Measurements from ENCODE around the gene ZNF341.

ZNF341 gene

DNA sequence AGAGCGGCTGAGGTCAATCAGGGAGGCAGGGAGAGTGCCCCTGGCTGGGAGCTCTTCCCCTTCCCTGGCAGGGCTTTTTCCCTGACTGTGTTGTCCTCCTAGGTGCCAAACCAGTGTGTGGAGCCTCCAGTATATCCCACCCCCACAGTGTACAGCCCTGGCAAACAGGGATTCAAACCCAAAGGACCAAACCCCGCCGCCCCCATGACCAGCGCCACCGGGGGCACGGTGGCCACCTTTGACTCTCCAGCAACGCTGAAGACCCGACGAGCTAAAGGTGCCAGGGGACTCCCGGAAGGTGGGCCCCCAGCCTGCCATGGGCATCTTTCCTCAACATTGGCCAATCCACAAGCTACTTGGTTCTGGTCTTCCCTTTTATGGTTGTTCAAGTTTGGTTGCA, 25.2 kb downstream of the ZNF341 start:
- no peak overlapping the region for H3K4me3 ChIP-seq (ENCODE audit: low read depth, low read length)
- TF ChIP-seq, protein P1, sequence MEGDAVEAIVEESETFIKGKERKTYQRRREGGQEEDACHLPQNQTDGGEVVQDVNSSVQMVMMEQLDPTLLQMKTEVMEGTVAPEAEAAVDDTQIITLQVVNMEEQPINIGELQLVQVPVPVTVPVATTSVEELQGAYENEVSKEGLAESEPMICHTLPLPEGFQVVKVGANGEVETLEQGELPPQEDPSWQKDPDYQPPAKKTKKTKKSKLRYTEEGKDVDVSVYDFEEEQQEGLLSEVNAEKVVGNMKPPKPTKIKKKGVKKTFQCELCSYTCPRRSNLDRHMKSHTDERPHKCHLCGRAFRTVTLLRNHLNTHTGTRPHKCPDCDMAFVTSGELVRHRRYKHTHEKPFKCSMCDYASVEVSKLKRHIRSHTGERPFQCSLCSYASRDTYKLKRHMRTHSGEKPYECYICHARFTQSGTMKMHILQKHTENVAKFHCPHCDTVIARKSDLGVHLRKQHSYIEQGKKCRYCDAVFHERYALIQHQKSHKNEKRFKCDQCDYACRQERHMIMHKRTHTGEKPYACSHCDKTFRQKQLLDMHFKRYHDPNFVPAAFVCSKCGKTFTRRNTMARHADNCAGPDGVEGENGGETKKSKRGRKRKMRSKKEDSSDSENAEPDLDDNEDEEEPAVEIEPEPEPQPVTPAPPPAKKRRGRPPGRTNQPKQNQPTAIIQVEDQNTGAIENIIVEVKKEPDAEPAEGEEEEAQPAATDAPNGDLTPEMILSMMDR (IDR thresholded peaks at IDR 0.05; ENCODE audit: control insufficient read depth, extremely low read depth, insufficient read depth): no peak
- DNase-seq (ENCODE audit: low read depth): no peak

DNA sequence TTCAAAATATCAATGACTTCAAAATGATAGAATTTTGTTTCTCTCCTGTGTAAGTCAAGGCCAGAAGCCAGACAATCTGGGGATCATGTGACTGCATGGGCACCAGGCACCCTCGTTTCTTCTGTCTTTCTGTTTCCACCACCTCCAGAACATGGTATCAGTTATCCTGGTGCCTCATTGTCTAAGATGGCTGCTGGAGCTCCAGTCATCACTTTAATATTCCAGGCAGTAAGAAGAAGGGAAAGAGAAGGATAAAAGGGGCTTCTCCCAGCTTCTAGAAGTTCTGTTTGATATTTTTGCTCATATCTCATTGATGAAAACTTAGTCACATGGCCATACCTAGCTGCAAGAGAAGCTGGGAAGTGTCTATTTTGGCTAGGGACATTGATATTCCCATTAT, 25.7 kb downstream of the ZNF341 start:
- TF ChIP-seq, protein P1 (IDR thresholded peaks at IDR 0.05; ENCODE audit: control insufficient read depth, extremely low read depth, insufficient read depth): no peak
- no peak for DNase-seq (ENCODE audit: low read depth)
- H3K4me3 ChIP-seq (ENCODE audit: low read depth, low read length): no peak overlapping the region

DNA sequence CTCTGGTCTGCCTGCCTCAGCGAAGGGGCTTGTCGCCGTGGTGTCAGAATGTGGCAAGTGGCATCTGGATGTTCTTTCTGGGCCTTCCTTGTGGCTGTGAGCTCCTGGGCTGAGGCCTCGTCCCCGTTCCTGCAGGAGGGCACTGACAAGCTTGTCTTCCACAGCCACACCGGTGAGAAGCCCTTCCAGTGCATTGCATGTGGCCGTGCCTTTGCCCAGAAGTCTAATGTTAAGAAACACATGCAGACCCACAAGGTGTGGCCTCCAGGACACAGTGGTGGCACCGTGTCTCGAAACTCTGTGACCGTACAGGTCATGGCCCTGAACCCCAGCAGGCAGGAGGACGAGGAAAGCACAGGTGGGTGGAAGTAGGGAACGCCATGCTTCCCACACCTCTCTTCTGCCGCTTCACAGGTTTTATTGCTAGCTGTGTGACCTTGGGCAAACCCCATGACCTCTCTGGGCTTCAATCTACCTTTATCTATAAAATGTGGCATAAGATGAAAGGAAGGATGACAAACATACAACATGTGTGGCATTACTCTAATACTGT, 30.0 kb downstream of the ZNF341 start:
- no peak overlapping the region for H3K4me3 ChIP-seq (ENCODE audit: low read depth, low read length)
- TF ChIP-seq, protein P1 (IDR thresholded peaks at IDR 0.05; ENCODE audit: control insufficient read depth, extremely low read depth, insufficient read depth): no peak
- DNase-seq (ENCODE audit: low read depth): no peak

DNA sequence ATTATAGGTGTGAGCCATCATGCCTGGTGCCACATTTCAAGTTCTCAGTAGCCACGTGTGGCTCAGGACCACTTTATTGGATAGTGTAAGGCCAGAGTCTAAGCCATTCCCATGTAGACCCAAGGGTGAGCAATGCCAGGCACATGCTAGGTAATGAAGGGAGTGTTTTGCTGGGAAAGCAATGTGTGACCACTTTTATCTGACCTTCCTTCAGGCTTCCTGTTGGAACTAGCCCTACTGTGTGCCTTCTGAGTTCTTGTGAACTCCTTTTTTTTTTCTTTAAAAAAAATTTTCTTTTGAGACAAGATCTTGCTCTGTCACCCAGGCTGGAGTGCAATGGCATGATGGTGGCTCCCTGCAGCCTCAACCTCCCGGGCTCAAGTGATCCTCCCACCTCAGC, 33.3 kb downstream of the ZNF341 start:
- DNase-seq (ENCODE audit: low read depth): no peak
- TF ChIP-seq, protein P1 (IDR thresholded peaks at IDR 0.05; ENCODE audit: control insufficient read depth, extremely low read depth, insufficient read depth): no peak

DNA sequence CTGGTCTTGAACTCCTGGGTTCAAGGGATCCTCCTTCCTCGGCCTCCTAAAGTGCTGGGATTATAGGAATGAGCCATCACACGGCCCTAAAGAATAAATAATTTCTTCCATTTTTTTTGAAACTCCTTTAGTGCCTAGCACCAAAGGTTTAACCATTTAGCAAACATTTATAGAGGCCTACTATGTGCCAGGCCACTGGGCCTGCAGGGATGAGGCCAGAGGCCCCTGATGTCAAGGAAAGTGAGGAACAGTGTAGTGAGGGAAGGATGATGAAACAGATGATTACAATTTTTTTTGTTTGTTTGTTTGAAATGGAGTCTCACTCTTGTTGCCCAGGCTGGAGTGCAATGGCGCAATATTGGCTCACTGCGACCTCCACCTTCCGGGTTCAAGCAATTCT, 33.8 kb downstream of the ZNF341 start:
- DNase-seq (ENCODE audit: low read depth): no peak
- no peak overlapping the region for H3K4me3 ChIP-seq (ENCODE audit: low read depth, low read length)
- TF ChIP-seq, protein P1 (IDR thresholded peaks at IDR 0.05; ENCODE audit: control insufficient read depth, extremely low read depth, insufficient read depth): no peak

More for the DNA sequence above, 33.3 kb downstream of the ZNF341 start:
- no peak overlapping the region for H3K4me3 ChIP-seq (ENCODE audit: low read depth, low read length)

DNA sequence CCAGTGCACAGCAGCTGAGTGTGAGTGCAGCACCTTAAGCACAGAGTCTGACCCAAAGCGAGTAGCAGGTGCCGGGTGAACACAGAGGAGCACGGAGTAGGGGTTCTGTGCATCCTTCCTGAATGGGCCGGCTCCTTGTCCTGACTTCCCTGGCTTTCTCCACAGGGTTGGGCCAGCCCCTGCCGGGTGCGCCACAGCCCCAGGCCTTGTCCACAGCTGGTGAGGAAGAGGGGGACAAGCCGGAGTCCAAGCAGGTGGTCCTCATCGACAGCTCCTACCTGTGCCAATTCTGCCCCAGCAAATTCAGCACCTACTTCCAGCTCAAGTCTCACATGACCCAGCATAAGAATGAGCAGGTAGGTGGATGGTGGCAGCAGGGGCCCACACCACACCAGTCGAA, 34.9 kb downstream of the ZNF341 start:
- H3K4me3 ChIP-seq (ENCODE audit: low read depth, low read length): no peak overlapping the region
- TF ChIP-seq, protein P1 (IDR thresholded peaks at IDR 0.05; ENCODE audit: control insufficient read depth, extremely low read depth, insufficient read depth): no peak
- no peak for DNase-seq (ENCODE audit: low read depth)

DNA sequence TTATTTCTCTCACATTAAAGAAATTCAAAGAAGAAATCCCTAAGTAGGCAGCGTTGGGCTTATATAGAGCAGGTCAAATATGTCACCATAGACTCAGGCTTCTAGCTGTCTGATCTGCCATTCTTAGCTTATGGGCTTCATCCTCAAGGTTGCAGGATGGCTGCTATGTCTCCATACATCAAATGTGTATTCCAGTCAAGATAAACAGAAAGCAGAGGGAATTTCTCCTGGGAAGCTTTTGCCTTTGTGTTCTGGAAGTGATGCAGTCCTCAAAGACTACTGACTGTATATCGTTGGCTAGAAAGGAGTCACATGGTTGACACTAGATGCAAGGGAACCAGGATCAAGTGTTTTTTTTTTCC, 36.0 kb downstream of the ZNF341 start:
- H3K4me3 ChIP-seq (ENCODE audit: low read depth, low read length): no peak overlapping the region
- TF ChIP-seq, protein P1 (IDR thresholded peaks at IDR 0.05; ENCODE audit: control insufficient read depth, extremely low read depth, insufficient read depth): no peak
- no peak for DNase-seq (ENCODE audit: low read depth)
